ENCODE measurements around the gene TYMP.

TYMP gene

GRCh38 chr22:50569896-50570535 lies 40.2 kb upstream of the TYMP start:
- Mint-ChIP-seq H3K36me3 (no peaks in the 10 kb centered on the region), H3K4me1 (ENCODE audit: low read depth) (no peaks in the 10 kb centered on the region), H3K4me3 (no peak overlapping the region), H3K27me3 (no peaks in the 10 kb centered on the region), H3K27ac (no peak overlapping the region), H3K9me3 (ENCODE audit: low read depth) (no peaks in the 10 kb centered on the region)

- Mint-ChIP-seq H3K9me3 (ENCODE audit: low read depth) (no peaks in the 10 kb centered on the region), H3K36me3 (no peaks in the 10 kb centered on the region), H3K4me3 (no peak overlapping the region), H3K4me1 (ENCODE audit: low read depth) (no peaks in the 10 kb centered on the region), H3K27ac (no peak overlapping the region), H3K27me3 (no peaks in the 10 kb centered on the region)
These were observed 39.2 kb upstream of the TYMP start for GRCh38 chr22:50569041-50569459.

DNA sequence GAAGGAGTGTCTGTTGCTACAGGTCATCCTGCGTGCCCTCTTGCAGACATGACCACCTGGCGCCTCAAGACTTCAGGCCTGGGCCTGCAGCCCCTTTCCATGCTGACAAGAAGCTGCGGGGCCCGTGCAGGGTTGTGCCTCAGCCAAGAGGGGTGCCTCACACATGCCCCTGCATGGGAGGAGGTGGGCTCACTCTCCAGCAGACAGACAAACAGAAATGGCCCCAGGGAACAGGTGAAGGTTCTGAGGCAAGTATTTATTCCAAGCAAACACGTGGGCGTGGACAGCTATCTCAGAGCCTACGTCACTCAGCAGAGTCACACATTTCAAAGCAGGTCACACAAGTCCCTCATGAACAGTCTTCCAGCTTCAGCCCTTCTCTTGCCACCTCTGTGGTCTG lies 38.8 kb upstream of the TYMP start:
- no peaks in the 10 kb centered on the region for H3K9me3 Mint-ChIP-seq (ENCODE audit: low read depth)
- no peaks in the 10 kb centered on the region for H3K27me3 Mint-ChIP-seq
- H3K4me1 Mint-ChIP-seq (ENCODE audit: low read depth): peaks cover 1% of the 10 kb centered on the region
- H3K4me3 Mint-ChIP-seq: no peak overlapping the region
- H3K27ac Mint-ChIP-seq: no peak overlapping the region
- H3K36me3 Mint-ChIP-seq: no peaks in the 10 kb centered on the region

GRCh38 chr22:50567721-50568252 lies 38.0 kb upstream of the TYMP start:
- Mint-ChIP-seq H3K36me3 (no peaks in the 10 kb centered on the region), H3K4me3 (no peak overlapping the region)

DNA sequence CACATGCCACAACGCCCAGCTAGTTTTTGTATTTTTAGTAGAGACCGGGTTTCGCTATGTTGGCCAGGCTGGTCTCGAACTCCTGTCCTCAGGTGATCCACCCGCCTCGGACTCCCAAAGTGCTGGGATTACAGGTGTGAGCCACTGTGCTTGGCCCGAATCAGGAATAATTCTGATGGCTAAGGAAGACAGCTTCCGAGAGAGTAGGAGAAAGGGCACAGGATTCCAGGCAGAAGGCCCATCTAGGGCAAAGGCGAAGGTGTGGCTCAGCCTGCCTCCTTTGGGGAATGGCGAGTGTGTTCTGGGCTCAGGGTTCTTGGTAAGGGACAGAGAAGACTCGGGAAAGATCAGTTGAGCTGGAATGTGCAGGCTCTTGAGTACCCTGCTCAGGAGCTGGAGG lies 34.5 kb upstream of the TYMP start:
- Mint-ChIP-seq H3K4me3 (no peak overlapping the region), H3K27me3 (no peaks in the 10 kb centered on the region), H3K9me3 (ENCODE audit: low read depth) (no peaks in the 10 kb centered on the region), H3K27ac (no peak overlapping the region), H3K36me3 (no peaks in the 10 kb centered on the region), H3K4me1 (ENCODE audit: low read depth) (peaks cover 13% of the 10 kb centered on the region)

More at GRCh38 chr22:50567721-50568252, 38.0 kb upstream of the TYMP start:
- Mint-ChIP-seq H3K4me1 (ENCODE audit: low read depth) (peaks cover 7% of the 10 kb centered on the region), H3K27me3 (no peaks in the 10 kb centered on the region), H3K27ac (no peak overlapping the region), H3K9me3 (ENCODE audit: low read depth) (no peaks in the 10 kb centered on the region)

DNA sequence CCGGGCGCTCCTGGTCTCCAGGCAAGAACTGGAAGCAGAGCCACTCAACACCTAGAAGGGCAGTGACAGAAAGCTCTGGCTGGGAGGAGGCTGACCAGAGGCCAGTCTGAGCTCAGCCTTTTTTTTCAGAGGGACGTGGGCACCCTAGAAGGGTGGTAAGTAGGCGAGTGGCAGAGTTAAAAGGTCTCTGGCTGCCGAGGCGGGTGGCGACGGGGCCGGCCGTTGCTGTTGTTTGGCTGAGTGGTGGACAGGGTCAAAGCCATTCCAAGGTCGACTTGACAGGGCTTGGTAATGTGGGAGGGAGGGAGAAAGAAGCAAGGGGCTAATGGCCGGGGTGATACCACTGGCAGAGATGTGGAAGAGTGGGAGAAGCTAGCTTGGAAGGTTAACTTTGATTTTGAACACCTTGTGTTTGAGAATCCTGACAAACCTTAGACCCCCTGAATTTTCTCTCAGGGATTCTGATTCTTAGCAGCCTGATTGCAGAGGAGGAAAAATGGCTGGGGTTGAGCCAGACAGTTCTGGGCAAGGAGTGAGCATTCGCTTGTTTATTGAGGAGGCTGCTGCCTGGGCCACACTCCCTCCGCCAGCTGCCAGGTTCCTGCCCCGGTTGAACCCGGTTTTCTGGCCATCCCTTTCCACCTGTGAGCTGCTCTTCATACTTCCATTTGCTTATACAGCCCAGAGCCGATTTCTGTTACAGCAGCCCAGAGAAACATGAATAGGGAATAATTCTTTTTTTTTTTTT lies 33.8 kb upstream of the TYMP start:
- Mint-ChIP-seq H3K27me3 (no peaks in the 10 kb centered on the region), H3K4me3 (peak overlapping the region; percentile 94), H3K36me3 (no peaks in the 10 kb centered on the region), H3K27ac (peak overlapping the region; percentile 77), H3K9me3 (ENCODE audit: low read depth) (no peaks in the 10 kb centered on the region), H3K4me1 (ENCODE audit: low read depth) (peaks cover 13% of the 10 kb centered on the region)

GRCh38 chr22:50562523-50563412 lies 33.0 kb upstream of the TYMP start, which contains the start of gene SYCE3:
Gene SYCE3 (minus strand): TSS chr22:50562919. CDS start chr22:50556405, 6,514 bp downstream.
- no peaks in the 10 kb centered on the region for H3K36me3 Mint-ChIP-seq
- peak within 1 kb of the TSS; percentile 94 for H3K4me3 Mint-ChIP-seq
- no peaks in the 10 kb centered on the region for H3K27me3 Mint-ChIP-seq

GRCh38 chr22:50561401-50562358 lies 31.9 kb upstream of the TYMP start:
- no peaks in the 10 kb centered on the region for H3K9me3 Mint-ChIP-seq (ENCODE audit: low read depth)
- peaks cover 13% of the 10 kb centered on the region for H3K4me1 Mint-ChIP-seq (ENCODE audit: low read depth)
- peak overlapping the region; percentile 61 for H3K4me3 Mint-ChIP-seq
- no peaks in the 10 kb centered on the region for H3K36me3 Mint-ChIP-seq
- H3K27ac Mint-ChIP-seq: peak overlapping the region; percentile 50
- H3K27me3 Mint-ChIP-seq: no peaks in the 10 kb centered on the region

More at GRCh38 chr22:50562523-50563412, 33.0 kb upstream of the TYMP start, which contains the start of gene SYCE3:
- Mint-ChIP-seq H3K4me1 (ENCODE audit: low read depth) (peaks cover 13% of the 10 kb centered on the region), H3K9me3 (ENCODE audit: low read depth) (no peaks in the 10 kb centered on the region), H3K27ac (peak within 1 kb of the TSS; percentile 77)

DNA sequence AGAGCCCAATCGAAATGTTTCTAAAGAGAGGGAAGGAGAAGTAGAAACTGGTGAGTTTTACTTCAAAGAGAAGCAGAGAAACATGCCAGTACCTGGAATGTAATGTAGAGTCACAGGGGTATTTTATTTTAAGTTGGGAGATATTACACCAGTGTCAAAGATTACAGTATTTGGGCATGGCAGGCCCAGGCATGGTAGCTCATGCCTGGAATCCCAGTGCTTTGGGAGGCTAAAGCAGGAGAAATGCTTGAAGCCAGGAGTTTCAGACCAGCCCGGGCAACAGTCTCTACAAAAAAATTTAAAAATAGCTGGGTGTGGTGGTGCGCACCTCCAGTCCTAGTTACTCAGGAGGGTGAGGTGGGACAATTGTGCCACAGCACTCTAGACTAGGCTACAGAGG lies 30.2 kb upstream of the TYMP start:
- no peaks in the 10 kb centered on the region for H3K36me3 Mint-ChIP-seq
- H3K27ac Mint-ChIP-seq: no peak overlapping the region
- H3K9me3 Mint-ChIP-seq (ENCODE audit: low read depth): no peaks in the 10 kb centered on the region
- H3K4me1 Mint-ChIP-seq (ENCODE audit: low read depth): peaks cover 13% of the 10 kb centered on the region
- no peak overlapping the region for H3K4me3 Mint-ChIP-seq
- H3K27me3 Mint-ChIP-seq: no peaks in the 10 kb centered on the region

- H3K9me3 Mint-ChIP-seq (ENCODE audit: low read depth): no peaks in the 10 kb centered on the region
- no peak overlapping the region for H3K27ac Mint-ChIP-seq
- no peak overlapping the region for H3K4me3 Mint-ChIP-seq
- H3K4me1 Mint-ChIP-seq (ENCODE audit: low read depth): peaks cover 5% of the 10 kb centered on the region
- no peaks in the 10 kb centered on the region for H3K36me3 Mint-ChIP-seq
- no peaks in the 10 kb centered on the region for H3K27me3 Mint-ChIP-seq
These were observed 26.9 kb upstream of the TYMP start for GRCh38 chr22:50556703-50557102.

GRCh38 chr22:50553310-50553709 lies 23.5 kb upstream of the TYMP start:
- Mint-ChIP-seq H3K4me1 (ENCODE audit: low read depth) (peaks cover 18% of the 10 kb centered on the region), H3K27ac (no peak overlapping the region), H3K27me3 (no peaks in the 10 kb centered on the region)

DNA sequence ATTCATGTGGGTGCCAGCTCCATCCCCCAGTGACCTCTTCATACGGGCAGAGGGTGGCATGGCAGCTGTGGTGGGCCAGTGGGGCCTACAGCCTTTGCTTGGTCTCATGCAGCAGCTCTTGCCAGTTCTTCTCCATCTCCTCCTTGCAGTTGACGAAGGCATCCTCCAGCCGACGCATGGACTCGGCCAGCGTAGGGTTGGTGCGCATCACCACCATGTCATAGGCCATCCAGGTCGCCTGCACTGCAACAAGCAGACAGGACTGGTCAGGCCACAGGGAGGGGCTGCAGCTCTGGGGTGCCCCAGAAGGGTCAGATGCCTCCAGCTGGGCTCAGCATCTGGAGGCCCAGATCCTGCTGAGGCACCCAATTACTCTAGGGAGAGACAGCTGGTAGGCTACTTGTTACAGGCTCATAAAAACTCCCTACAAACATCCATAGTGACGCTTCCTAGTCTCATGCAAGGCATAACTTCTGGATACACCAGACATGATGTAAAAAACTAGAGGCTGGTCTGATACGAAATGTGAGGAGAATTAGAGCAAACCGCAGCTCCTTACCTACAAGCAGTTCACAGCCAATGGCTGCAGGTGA lies 21.4 kb upstream of the TYMP start:
- Mint-ChIP-seq H3K27ac (peak overlapping the region; percentile 41), H3K4me3 (peak overlapping the region; percentile 79), H3K27me3 (no peaks in the 10 kb centered on the region), H3K9me3 (ENCODE audit: low read depth) (no peaks in the 10 kb centered on the region), H3K4me1 (ENCODE audit: low read depth) (peaks cover 21% of the 10 kb centered on the region), H3K36me3 (no peaks in the 10 kb centered on the region)

More at GRCh38 chr22:50553310-50553709, 23.5 kb upstream of the TYMP start:
- Mint-ChIP-seq H3K4me3 (no peak overlapping the region), H3K36me3 (no peaks in the 10 kb centered on the region), H3K9me3 (ENCODE audit: low read depth) (no peaks in the 10 kb centered on the region)

- H3K9me3 Mint-ChIP-seq (ENCODE audit: low read depth): no peaks in the 10 kb centered on the region
- no peaks in the 10 kb centered on the region for H3K36me3 Mint-ChIP-seq
- no peaks in the 10 kb centered on the region for H3K27me3 Mint-ChIP-seq
- peak overlapping the region; percentile 79 for H3K4me3 Mint-ChIP-seq
- peaks cover 29% of the 10 kb centered on the region for H3K4me1 Mint-ChIP-seq (ENCODE audit: low read depth)
- peak overlapping the region; percentile 75 for H3K27ac Mint-ChIP-seq
These were observed 20.6 kb upstream of the TYMP start for GRCh38 chr22:50550395-50550794.

Data from activated naive CD8-positive, alpha-beta T cell (primary cell).